Stomach smooth muscle (tissue), 2 donors: ENCODE measurements around the gene OARD1.
"Not testable (repeated sequence)": the region's sequence is repeated elsewhere in the genome, so short reads cannot be mapped to it uniquely, and the experiment has no call there.

Experiments
- H3K27ac ChIP-seq: one replicate; pipeline ENCODE4 v1.7.0; 2013; ENCODE audit warnings: mild to moderate bottlenecking, low read length, inconsistent platforms
- H3K27me3 ChIP-seq, 2 donors: one replicate each; pipeline ENCODE4 v1.7.0; 2013; ENCODE audit warnings: low read length in 2 of 2; ENCODE audit not compliant: insufficient read depth in 2 of 2, control insufficient read depth in 1 of 2
- H3K36me3 ChIP-seq, 2 donors: one replicate each; pipeline ENCODE4 v1.7.0; 2013; ENCODE audit warnings: low read length in 2 of 2; ENCODE audit not compliant: control insufficient read depth in 2 of 2, insufficient read depth in 2 of 2
- H3K4me1 ChIP-seq: one replicate; pipeline ENCODE4 v1.7.0; 2013; ENCODE audit warnings: low read length; ENCODE audit not compliant: control insufficient read depth, insufficient read depth
- H3K4me3 ChIP-seq, 2 donors: one replicate each; pipeline ENCODE4 v1.7.0; 2013; ENCODE audit warnings: low read length in 2 of 2
- H3K9ac ChIP-seq, 2 donors: one replicate each; pipeline ENCODE4 v1.7.0; 2013; ENCODE audit warnings: low read length in 2 of 2, mild to moderate bottlenecking in 1 of 2
- H3K9me3 ChIP-seq, 2 donors: one replicate each; pipeline ENCODE4 v1.7.0; 2013; ENCODE audit warnings: low read length in 2 of 2; ENCODE audit not compliant: control insufficient read depth in 2 of 2
- donor health status: healthy.
- donor health status: Pancreatic carcinoma.

OARD1 gene

DNA sequence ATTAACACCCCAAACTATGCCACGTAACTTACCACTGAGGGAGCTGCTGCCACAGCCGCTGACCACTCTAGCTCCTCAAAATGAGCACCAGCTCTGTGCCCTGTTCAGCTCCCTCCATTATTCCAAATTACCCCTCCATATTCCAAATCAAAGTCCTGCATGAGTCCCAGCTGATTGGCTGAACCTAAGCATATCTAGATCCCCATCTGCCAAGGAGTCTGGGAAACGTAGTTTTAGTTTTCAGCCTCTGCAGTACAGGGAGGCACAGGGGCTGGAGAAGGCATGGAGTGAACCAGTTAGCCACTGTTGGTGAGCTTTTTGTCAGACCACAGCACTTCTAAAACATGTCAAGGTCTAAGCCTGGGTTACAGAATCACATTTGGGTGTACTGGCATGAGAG is 49.0 kb downstream of the OARD1 start:
- no peak overlapping the region for H3K27ac ChIP-seq
- no peak overlapping the region for H3K9ac ChIP-seq
- H3K4me1 ChIP-seq: peaks cover 9% of the 10 kb centered on the region

DNA sequence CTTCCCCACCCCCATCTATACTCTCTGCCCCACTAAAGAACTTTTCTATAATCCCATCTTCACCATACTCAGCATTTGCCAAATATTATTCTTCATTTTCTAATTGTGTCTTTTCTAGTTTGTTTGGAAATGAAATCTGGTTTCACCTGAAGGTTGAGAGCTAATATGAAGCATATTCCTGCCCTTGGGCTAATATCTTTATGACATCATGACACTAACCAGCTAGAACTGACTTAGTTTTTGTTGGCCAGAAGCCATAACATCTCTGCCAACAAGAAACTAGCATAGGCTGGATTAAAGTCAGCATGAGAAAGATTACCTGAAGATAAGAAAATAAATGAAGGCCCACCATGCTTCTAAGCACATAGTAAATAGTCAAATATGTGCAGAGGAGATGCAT is 49.9 kb downstream of the OARD1 start:
- H3K4me3 ChIP-seq: no peak overlapping the region
- no peak overlapping the region for H3K9ac ChIP-seq
- H3K36me3 ChIP-seq: no peaks in the 10 kb centered on the region
- no peak overlapping the region for H3K27ac ChIP-seq
- H3K9me3 ChIP-seq: no peaks in the 10 kb centered on the region
- no peaks in the 10 kb centered on the region for H3K27me3 ChIP-seq
- H3K4me1 ChIP-seq: peaks cover under 1% of the 10 kb centered on the region

More for the DNA sequence above, 49.0 kb downstream of the OARD1 start:
- H3K27me3 ChIP-seq: no peaks in the 10 kb centered on the region
- H3K36me3 ChIP-seq: no peaks in the 10 kb centered on the region
- no peak overlapping the region for H3K4me3 ChIP-seq
- H3K9me3 ChIP-seq: no peaks in the 10 kb centered on the region

DNA sequence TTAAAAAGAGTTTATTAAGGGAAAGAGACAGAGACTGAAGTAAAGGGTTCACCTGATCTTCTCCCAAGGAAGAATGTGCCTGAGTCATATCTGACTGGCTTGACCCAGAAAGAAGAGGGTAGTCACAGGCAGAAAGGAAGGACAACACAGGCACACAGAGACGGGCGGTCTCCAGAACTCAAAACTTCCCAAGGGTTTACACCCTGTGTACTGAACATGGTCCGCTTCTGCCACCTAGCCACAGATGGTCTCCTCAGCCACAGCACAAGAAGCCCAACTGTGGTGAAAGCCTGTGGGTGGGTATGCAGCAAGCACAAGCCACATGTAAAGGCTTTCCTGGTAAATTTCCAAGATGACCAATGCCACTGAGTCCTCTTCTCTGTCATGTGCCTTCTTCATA is 50.3 kb downstream of the OARD1 start:
- Histone ChIP-seq H3K4me1 (no peaks in the 10 kb centered on the region), H3K9ac (no peak overlapping the region), H3K4me3 (no peak overlapping the region), H3K27ac (no peak overlapping the region), H3K27me3 (no peaks in the 10 kb centered on the region), H3K36me3 (no peaks in the 10 kb centered on the region), H3K9me3 (no peaks in the 10 kb centered on the region)

DNA sequence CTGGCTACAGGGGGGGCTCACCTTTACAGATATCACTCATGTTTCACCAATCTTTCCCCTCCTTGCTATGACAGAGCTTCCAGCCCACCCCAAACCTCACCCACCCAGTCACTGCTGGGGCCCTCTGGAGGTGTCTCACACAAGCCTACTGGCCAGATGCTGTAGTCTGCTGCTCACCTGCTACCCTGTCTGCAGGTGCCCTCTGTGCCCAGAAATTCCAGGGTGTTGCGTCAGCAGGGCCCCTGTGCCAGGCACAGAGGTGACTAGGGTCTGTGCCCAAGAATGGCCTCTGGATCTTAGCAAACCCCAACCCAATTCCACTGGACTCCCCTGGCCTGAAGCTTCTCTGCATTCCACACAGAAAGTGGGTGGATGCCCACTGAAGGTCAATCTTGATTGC is 54.5 kb downstream of the OARD1 start:
- no peaks in the 10 kb centered on the region for H3K9me3 ChIP-seq
- H3K9ac ChIP-seq: no peak overlapping the region
- no peak overlapping the region for H3K4me3 ChIP-seq
- no peaks in the 10 kb centered on the region for H3K4me1 ChIP-seq
- no peaks in the 10 kb centered on the region for H3K27me3 ChIP-seq
- no peaks in the 10 kb centered on the region for H3K36me3 ChIP-seq
- H3K27ac ChIP-seq: no peak overlapping the region

DNA sequence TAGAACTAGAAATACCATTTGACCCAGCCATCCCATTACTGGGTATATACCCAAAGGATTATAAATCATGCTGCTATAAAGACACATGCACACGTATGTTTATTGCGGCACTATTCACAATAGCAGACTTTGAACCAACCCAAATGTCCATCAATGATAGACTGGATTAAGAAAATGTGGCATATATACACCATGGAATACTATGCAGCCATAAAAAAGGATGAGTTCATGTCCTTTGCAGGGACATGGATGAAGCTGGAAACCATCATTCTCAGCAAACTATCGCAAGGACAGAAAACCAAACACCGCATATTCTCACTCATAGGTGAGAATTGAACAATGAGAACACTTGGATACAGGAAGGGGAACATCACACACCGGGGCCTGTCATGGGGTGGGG is 56.3 kb downstream of the OARD1 start:
- not testable (repeated sequence) for H3K4me1 ChIP-seq, H3K27ac ChIP-seq, H3K9me3 ChIP-seq, H3K9ac ChIP-seq, H3K36me3 ChIP-seq, H3K27me3 ChIP-seq, H3K4me3 ChIP-seq

GRCh38 chr6:41014780-41015179 is 57.4 kb downstream of the OARD1 start:
- H3K9me3 ChIP-seq: no peaks in the 10 kb centered on the region

More at GRCh38 chr6:41014780-41015179, 57.4 kb downstream of the OARD1 start:
- H3K4me1 ChIP-seq: no peaks in the 10 kb centered on the region
- no peak overlapping the region for H3K27ac ChIP-seq
- no peak overlapping the region for H3K9ac ChIP-seq
- no peaks in the 10 kb centered on the region for H3K36me3 ChIP-seq
- no peaks in the 10 kb centered on the region for H3K27me3 ChIP-seq
- no peak overlapping the region for H3K4me3 ChIP-seq
